Endothelial cell of umbilical vein (primary cell): ENCODE measurements around the gene SLC25A45. TPM values are rescaled to one million over a fixed set of nuclear protein-coding genes. Genes with fewer than 3 reads are reported as not detected.

Experiments
- BruUV-seq: library from RNA; stranded (reverse); fragments of 400-500 nt; replicated peaks from 2 replicates; lab custom pipeline; 2021; lab: Mats Ljungman, UMichigan
- CTCF ChIA-PET: fragments of 300-600, 350-600 bp; sonication (Branson Sonifier 250); formaldehyde crosslinking; loops from one replicate; lab custom pipeline; 2021; ENCODE audit warnings: antibody characterized with exemption, inconsistent platforms; lab: Charles Lee
- POLR2A ChIA-PET: fragments of 300-600, 350-600 bp; sonication (Branson Sonifier 250); formaldehyde crosslinking; loops from one replicate; lab custom pipeline; 2021; ENCODE audit warnings: antibody characterized with exemption, inconsistent platforms; lab: Charles Lee
- DNase-seq: peaks from one replicate; pipeline ENCODE4 v3.0.0-alpha.2; 2011; ENCODE audit warnings: low read depth, low spot score
- FAIRE-seq: peaks from 2 replicates; lab custom pipeline; 2011; peaks lifted over from hg19 to GRCh38; lab: Jason Lieb, UNC
- H2AFZ ChIP-seq: 2 replicates; pipeline ENCODE4 v1.6.0; 2012; ENCODE audit warnings: low read depth, low read length, control low read depth, inconsistent platforms
- H3K27ac ChIP-seq: 2 replicates; pipeline ENCODE4 v1.5.1; 2011; ENCODE audit warnings: low read depth, mild to moderate bottlenecking, control low read depth, low read length, moderate library complexity; ENCODE audit not compliant: insufficient read depth
- H3K27me3 ChIP-seq, 2 experiments: 2 replicates each; pipeline versions ENCODE4 v1.6.0 to v1.6.1; 2011; ENCODE audit warnings: low read length in 2 of 2, mixed read lengths in 1 of 2; ENCODE audit not compliant: control insufficient read depth in 2 of 2, insufficient read depth in 2 of 2
- H3K36me3 ChIP-seq, 2 experiments: 2 replicates in 1 of 2; 3 replicates in 1 of 2; pipeline ENCODE4 v1.5.1; 2011; ENCODE audit warnings: low read length in 2 of 2, mild to moderate bottlenecking in 1 of 2, moderate library complexity in 1 of 2; ENCODE audit not compliant: control insufficient read depth in 2 of 2, insufficient read depth in 2 of 2; ENCODE audit errors: extremely low read depth in 1 of 2
- H3K4me1 ChIP-seq: 3 replicates; pipeline ENCODE4 v1.5.1; 2011; ENCODE audit warnings: mild to moderate bottlenecking, low read length; ENCODE audit not compliant: control insufficient read depth, insufficient read depth; ENCODE audit errors: extremely low read depth
- H3K4me2 ChIP-seq: 2 replicates; pipeline ENCODE4 v1.6.1; 2011; ENCODE audit warnings: low read length, control low read depth, mixed read lengths; ENCODE audit not compliant: insufficient read depth
- H3K4me3 ChIP-seq, 3 experiments: fragments of 200-600 bp in 1 of 3; sonication (generic), shearing (Covaris generic) in 1 of 3; replicated peaks in 1 of 3; 2 replicates each; pipeline ENCODE4 v1.5.1; 2011 to 2016; ENCODE audit warnings: control low read depth in 3 of 3, low read length in 3 of 3, mild to moderate bottlenecking in 2 of 3, inconsistent platforms in 1 of 3, low read depth in 1 of 3, moderate library complexity in 1 of 3; ENCODE audit not compliant: insufficient read depth in 1 of 3
- H3K79me2 ChIP-seq: 2 replicates; pipeline ENCODE4 v1.6.0; 2012; ENCODE audit warnings: low read length, inconsistent platforms; ENCODE audit not compliant: control insufficient read depth, insufficient read depth
- H3K9ac ChIP-seq: replicated peaks from 2 replicates; pipeline ENCODE3; 2011; ENCODE audit warnings: low read length, control low read depth; ENCODE audit not compliant: insufficient read depth; ENCODE audit errors: extremely low read depth
- H3K9me1 ChIP-seq: replicated peaks from 3 replicates; pipeline ENCODE4 v1.6.0; 2011; ENCODE audit warnings: mild to moderate bottlenecking, low read length; ENCODE audit not compliant: control insufficient read depth, insufficient read depth; ENCODE audit errors: extremely low read depth
- H3K9me3 ChIP-seq: replicated peaks from 2 replicates; pipeline ENCODE4 v1.5.1; 2012; ENCODE audit warnings: low read length, inconsistent platforms; ENCODE audit not compliant: control insufficient read depth, insufficient read depth
- H4K20me1 ChIP-seq: replicated peaks from 2 replicates; pipeline ENCODE3; 2011; ENCODE audit warnings: mild to moderate bottlenecking, low read length; ENCODE audit not compliant: control insufficient read depth, insufficient read depth; ENCODE audit errors: extremely low read depth
- CTCF ChIP-seq, 2 donors: IDR thresholded peaks; 1 replicate in 1 of 2; 2 replicates in 1 of 2; pipeline ENCODE4 v1.5.1; 2011; ENCODE audit warnings: low read length in 2 of 2, mild to moderate bottlenecking in 2 of 2, moderate library complexity in 2 of 2, control low read depth in 1 of 2, inconsistent platforms in 1 of 2, low read depth in 1 of 2; ENCODE audit not compliant: insufficient read depth in 1 of 2; ENCODE audit errors: extremely low read depth in 1 of 2
- EZH2 ChIP-seq: IDR thresholded peaks from 2 replicates; pipeline ENCODE4 v1.6.1; 2012; ENCODE audit warnings: borderline replicate concordance, low read depth, mild to moderate bottlenecking, moderate library complexity, low read length, inconsistent platforms; ENCODE audit not compliant: severe bottlenecking
- MAX ChIP-seq: IDR thresholded peaks from 2 replicates; pipeline ENCODE4 v1.6.1; 2011; ENCODE audit not compliant: insufficient read depth, insufficient read length
- MYC ChIP-seq: IDR thresholded peaks from one replicate; pipeline ENCODE4 v1.6.1; 2011; ENCODE audit warnings: mild to moderate bottlenecking, low read depth, low read length
- dilution Hi-C: fragments of 300-500 bp; cut with MboI; formaldehyde crosslinking; loops from one replicate; pipeline ENCODE4 v1.15.0; 2019; ENCODE audit warnings: low sequenced_read_pairs; ENCODE audit not compliant: extremely low pct_ligation_motif_present
- intact Hi-C: fragments of 100-400 bp; cut with micrococcal nuclease; formaldehyde crosslinking; loops from one replicate; pipeline ENCODE4 v1.10.0; 2022
- polyA plus RNA-seq, 4 experiments: library from polyadenylated mRNA; depleted of rRNA in 3 of 4; stranded (reverse) in 3 of 4; unstranded in 1 of 4; fragments of >200 nt; gene quantifications; 2 replicates each; pipeline versions ENCODE4 v1.2.1 to v1.2.3, GENCODE V29; 2011 to 2012; ENCODE audit warnings: missing spikeins in 1 of 4
- total RNA-seq: library from RNA; stranded (reverse); gene quantifications from 2 replicates; pipeline ENCODE4 v1.2.3, GENCODE V29; 2021

Gene SLC25A45
- total and polyA plus RNA-seq, 2 donors (not counting 3 experiments of a cell fraction or from before 2014, with no cell fraction given), result 1.2 to 3.1 TPM

GRCh38 chr11:65370659-65371049, 11.8 kb downstream of the SLC25A45 start:
- Histone ChIP-seq H3K79me2 (no peaks in the 10 kb centered on the region), H2AFZ (no peak overlapping the region), H3K36me3 (no peaks in the 10 kb centered on the region), H4K20me1 (no peaks in the 10 kb centered on the region), H3K27me3 (no peaks in the 10 kb centered on the region), H3K27ac (peak overlapping the region; percentile 72), H3K9me1 (no peaks in the 10 kb centered on the region), H3K9ac (no peak overlapping the region), H3K4me2 (no peak overlapping the region), H3K4me3 (no peak overlapping the region), H3K9me3 (no peaks in the 10 kb centered on the region), H3K4me1 (peaks cover 9% of the 10 kb centered on the region)
- dilution Hi-C loops (no loop called here), intact Hi-C loops (loop anchor here (1.0 kb wide), 1 partner anchor 12 kb away; the partner anchor contains the start of gene SLC25A45)
- ChIA-PET POLR2A (interaction anchor here (0.6 to 1.2 kb wide), 5 partner anchors 17 to 137 kb away, joined by 3 to 4 read pairs (median 4); partner anchors contain the start of gene NEAT1), CTCF (interaction anchor here (1.0 to 1.6 kb wide), 5 partner anchors 8 to 140 kb away, joined by 3 to 10 read pairs (median 5); partner anchors contain the start of gene SLC25A45)
- no peak for DNase-seq
- no peak for FAIRE-seq
- TSS peak; percentile 87 for BruUV-seq
- TF ChIP-seq MYC (no peak), MAX (no peak)

- H3K36me3 ChIP-seq, result no peaks in the 10 kb centered on the region
- DNase-seq (peak; percentile 78), FAIRE-seq (peak; percentile 92)
- dilution Hi-C loops, result no loop called here
- no peak overlapping the region for H3K4me3 ChIP-seq
- H3K27me3 ChIP-seq, result no peaks in the 10 kb centered on the region
- H3K4me2 ChIP-seq, result no peak overlapping the region
- intact Hi-C loops, result loop anchor here (1.0 to 10.0 kb wide), 3 partner anchors 48 to 226 kb away; no protein-coding TSS in a partner anchor
- H3K9me3 ChIP-seq, result no peaks in the 10 kb centered on the region
- no peaks in the 10 kb centered on the region for H3K9me1 ChIP-seq
- peak overlapping the region; percentile 35 for H2AFZ ChIP-seq
- no peaks in the 10 kb centered on the region for H4K20me1 ChIP-seq
- no TSS peak for BruUV-seq
- peaks cover 7% of the 10 kb centered on the region for H3K4me1 ChIP-seq
- no peaks in the 10 kb centered on the region for H3K79me2 ChIP-seq
- H3K9ac ChIP-seq, result no peak overlapping the region
- TF ChIP-seq CTCF (IDR thresholded peaks at IDR 0.05; ENCODE audit: extremely low read depth in 1 of 2, insufficient read depth in 1 of 2, low read depth in 1 of 2, low read length in 2 of 2), result peak; percentile 49 to 66
- no peak for TF ChIP-seq EZH2
- ChIA-PET POLR2A (no interaction called here), CTCF (interaction anchor here (0.6 to 3.5 kb wide), 6 partner anchors 10 to 228 kb away, joined by 4 to 13 read pairs (median 6); no protein-coding TSS in a partner anchor)
- no peak overlapping the region for H3K27ac ChIP-seq
These were observed 16.1 kb downstream of the SLC25A45 start for GRCh38 chr11:65366340-65366773.
